Esophagus (tissue), 2 donors: ENCODE data around the gene GALK2. TPM values are rescaled to one million over a fixed set of nuclear protein-coding genes. Genes with fewer than 3 reads are reported as not detected.

Source experiments
- polyA plus RNA-seq, 2 donors: library from polyadenylated mRNA; stranded (reverse); fragments of 200-250 nt; gene quantifications; one replicate each; pipeline ENCODE4 v1.2.3, GENCODE V29; 2013
- donor health status: healthy with polysubstance abuse.
- donor health status: Bipolar disorder and iron deficiency.

The GALK2 gene
- polyA plus RNA-seq, 2 donors: 5.6 to 12.9 TPM

Other genes with a start within 250 kb of the GALK2 start
- gene SHC4, start 206.3 kb upstream of the GALK2 start, polyA plus RNA-seq: under 1 TPM; 0.08 to 0.12 TPM
- 1 to 10 TPM; 7.3 to 9.1 TPM for gene SECISBP2L, start 123.8 kb upstream of the GALK2 start, polyA plus RNA-seq
- 10 to 100 TPM; 35.8 to 44.1 TPM for gene COPS2, start 14.6 kb upstream of the GALK2 start, polyA plus RNA-seq